ENCODE data around the gene PLPPR3.

- TF ChIP-seq ZNF384 (IDR thresholded peaks at IDR 0.05) (no peak), FOXA1 (IDR thresholded peaks at IDR 0.05) (no peak), NFRKB (IDR thresholded peaks at IDR 0.05) (no peak), L3MBTL2 (conservative IDR thresholded peaks at IDR 0.05) (no peak), SUZ12 (IDR thresholded peaks at IDR 0.05) (no peak), SP1 (IDR thresholded peaks at IDR 0.05) (no peak), ELF4 (IDR thresholded peaks at IDR 0.05) (no peak), BHLHE40 (IDR thresholded peaks at IDR 0.05; ENCODE audit: borderline replicate concordance) (no peak), LEF1 (IDR thresholded peaks at IDR 0.05; ENCODE audit: borderline replicate concordance) (no peak), HDGF (IDR thresholded peaks at IDR 0.05; ENCODE audit: borderline replicate concordance) (no peak), ARNT (IDR thresholded peaks at IDR 0.05) (no peak)
Observed at GRCh38 chr19:824885-825284, 3.1 kb upstream of the PLPPR3 start.
